HG03565 (cell line): ENCODE data around the gene PRKAG3.
"Not testable (repeated sequence)": the region's sequence is repeated elsewhere in the genome, so short reads cannot be mapped to it uniquely, and the experiment has no call there.

ENCODE experiments used
- ATAC-seq: cut with Tn5 transposase; IDR thresholded peaks from one replicate; pipeline ENCODE4 v1.9.1; 2021; ENCODE audit warnings: mild to moderate bottlenecking, moderate library complexity; ENCODE audit not compliant: unreplicated experiment

PRKAG3 gene

DNA sequence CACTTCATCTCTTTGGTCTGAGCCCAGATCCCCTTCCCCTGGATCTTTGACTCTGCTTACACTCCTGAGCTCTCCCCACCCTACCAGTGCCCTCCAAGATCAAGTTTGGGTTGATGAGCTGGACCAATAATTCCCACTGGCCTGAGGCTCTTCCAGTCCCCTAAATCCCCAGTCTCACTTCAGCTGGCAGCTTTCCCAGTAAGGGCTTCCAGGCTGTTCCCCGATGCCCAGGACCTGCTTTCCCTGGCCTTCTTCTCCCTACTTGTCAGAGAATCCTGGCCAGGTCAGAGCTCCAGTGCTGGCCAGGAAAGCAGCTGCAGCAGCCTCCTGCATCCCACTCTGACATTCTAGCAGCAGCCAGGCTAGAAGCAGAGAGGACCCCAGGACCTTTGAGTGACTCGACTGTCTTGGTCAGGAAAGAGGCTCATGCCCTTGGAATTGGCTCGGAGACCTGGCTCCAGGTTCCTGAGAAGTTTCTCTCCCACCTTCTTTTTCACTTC is 31.5 kb upstream of the PRKAG3 start:
- no peak for ATAC-seq

GRCh38 chr2:218861645-218862318 is 30.2 kb upstream of the PRKAG3 start:
- no peak for ATAC-seq

GRCh38 chr2:218860950-218861381 is 29.4 kb upstream of the PRKAG3 start:
- no peak for ATAC-seq

GRCh38 chr2:218859988-218860831 is 28.6 kb upstream of the PRKAG3 start:
- ATAC-seq: no peak

DNA sequence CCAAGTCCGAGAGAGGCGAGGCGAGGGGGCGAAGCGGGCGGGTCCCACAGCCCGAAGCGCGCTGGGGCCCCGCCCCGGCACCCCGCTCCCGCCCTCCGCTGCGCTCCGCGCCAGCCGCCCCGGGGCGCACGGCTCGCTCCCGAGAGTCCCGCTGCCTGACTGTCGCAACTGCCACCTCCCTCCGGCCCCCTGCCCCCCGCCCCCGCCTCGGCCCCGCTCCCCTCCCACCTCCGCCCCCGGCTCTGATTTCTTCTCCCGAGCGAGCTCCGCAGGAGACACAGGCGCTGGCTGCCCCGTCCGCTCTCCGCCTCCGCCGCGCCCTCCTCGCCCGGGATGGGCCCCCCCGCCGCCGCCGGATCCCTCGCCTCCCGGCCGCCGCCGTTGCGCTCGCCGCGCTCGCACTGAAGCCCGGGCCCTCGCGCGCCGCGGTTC is 28.0 kb upstream of the PRKAG3 start, which contains the start of gene WNT6:
WNT6 (plus strand) TSS at position 250 of the 432 bp plus-strand sequence. CDS start 233 bp downstream, outside the sequence.
- no peak for ATAC-seq

DNA sequence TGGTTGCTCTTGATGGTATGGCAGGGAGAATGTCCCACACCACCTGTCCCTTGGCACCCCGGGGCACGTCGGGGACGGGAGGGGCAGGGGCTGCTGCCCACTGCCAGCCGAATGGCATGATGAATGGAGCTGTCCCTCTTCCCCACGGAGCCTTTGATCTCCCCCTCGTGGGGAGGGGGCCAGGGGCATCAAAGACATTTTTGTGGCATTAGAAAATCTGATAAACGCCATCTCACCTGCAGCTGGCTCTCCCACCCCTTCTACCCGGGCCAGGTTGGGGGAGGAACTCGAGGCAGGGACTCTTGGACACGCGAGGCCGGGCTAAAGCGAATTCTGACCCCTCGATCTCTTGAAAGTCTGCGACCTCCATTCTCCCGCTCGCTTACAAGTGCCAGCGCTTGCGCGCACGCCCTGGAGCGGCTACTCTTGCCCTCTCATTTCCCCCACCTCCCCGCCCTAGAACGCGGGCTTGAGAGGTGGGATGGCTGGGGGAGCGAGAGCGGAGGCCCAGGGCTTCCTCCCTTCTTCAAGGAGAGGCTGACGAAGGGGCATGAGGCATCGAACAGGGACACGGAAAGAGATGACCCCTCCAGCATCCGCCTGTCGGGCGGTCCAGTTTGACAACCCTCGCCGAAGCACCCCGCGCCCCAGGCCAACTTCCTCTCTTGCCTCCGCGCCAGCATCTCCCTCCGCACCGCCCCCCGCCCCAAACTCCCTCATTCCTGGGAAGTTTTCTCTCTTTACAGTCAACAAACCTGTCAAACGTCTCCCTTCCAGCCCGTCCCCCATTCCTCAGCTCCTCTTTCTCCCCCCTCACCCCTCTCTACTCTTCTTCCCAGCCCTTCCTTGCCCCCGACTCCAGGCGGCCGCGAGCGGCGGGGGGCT is 27.3 kb upstream of the PRKAG3 start:
- ATAC-seq: no peak

- no peak for ATAC-seq
Measured at GRCh38 chr2:218858138-218858445, 26.5 kb upstream of the PRKAG3 start.

GRCh38 chr2:218857371-218858137 is 26.0 kb upstream of the PRKAG3 start:
- ATAC-seq: no peak

DNA sequence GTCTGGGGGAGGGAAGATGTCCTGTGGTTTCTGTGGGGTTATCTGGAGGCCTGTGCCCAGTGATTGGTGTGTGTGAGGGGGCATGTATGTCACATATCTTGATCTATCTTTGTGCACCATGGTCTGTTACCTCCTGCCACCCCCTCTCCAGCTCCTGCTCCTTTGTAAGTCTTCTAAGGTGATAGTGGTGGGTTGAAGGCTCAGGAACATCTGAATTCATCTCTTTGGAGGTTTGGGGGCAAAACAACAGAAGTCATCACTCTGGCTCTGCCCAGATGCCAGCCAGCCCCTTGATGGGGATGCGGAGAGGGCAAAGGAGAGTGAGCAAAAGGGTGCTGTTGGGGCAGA is 25.3 kb upstream of the PRKAG3 start:
- no peak for ATAC-seq

- no peak for ATAC-seq
Measured at GRCh38 chr2:218856167-218856895, 24.7 kb upstream of the PRKAG3 start.

- no peak for ATAC-seq
Measured at GRCh38 chr2:218855305-218856166, 23.9 kb upstream of the PRKAG3 start.

GRCh38 chr2:218854860-218855259 is 23.3 kb upstream of the PRKAG3 start:
- no peak for ATAC-seq

DNA sequence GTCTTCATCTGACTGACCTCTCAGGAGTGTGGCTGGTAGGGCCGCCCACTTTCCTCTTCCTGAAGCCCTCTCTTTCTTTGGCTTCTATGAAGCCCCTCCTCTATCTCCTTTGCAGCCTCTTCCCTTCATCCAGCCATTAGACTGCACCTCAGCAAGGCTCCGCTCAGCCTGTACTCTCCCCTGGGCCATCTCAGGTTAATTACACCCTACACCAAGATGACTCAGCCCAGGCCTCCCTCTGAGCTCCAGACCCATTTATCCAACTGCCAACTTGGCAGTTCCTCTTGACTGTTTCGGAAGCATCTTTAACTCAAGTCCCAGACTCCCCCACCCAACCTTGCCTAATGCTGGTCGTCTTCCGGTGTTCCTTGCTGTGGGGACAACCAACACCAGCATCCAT is 22.2 kb upstream of the PRKAG3 start:
- ATAC-seq: no peak

DNA sequence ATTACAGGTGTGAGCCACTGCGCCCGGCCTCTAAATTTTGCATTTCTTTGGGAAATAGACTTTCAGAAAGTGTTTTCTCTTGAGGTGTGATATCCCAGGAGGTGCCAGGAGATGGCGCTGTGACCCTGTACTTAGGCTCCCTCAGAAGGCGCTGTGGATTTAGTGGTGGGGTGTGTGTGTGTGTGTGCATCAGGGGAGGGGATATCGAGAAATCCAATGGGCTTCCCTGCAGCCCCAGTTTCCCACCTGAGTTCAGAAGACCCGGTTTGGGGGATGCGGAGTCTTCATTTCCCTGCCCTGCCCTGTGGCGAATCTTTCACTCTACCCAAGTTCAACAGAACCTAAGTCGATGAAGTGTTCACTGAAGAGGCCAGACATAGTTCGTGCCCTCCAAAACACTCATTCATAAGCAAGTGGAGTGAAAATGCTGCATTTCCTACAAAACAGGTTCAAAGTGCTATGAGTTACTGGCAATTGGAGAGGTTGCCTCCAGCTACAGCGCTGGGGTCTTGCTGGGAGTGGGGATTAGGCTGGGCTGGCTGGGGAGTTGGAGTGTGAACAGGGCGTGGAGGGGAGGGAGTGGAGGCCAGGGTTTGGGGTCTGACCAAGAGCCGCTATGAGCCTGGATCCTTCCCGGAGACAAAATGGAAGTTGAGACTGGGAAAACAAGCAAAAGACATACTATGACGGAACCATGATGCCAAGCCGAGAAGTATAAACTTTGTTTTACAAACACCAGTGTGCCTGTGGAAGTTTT is 21.5 kb upstream of the PRKAG3 start:
- ATAC-seq: no peak

- no peak for ATAC-seq
Measured at GRCh38 chr2:218851286-218851685, 19.7 kb upstream of the PRKAG3 start.

GRCh38 chr2:218850796-218851195 is 19.2 kb upstream of the PRKAG3 start:
- no peak for ATAC-seq

DNA sequence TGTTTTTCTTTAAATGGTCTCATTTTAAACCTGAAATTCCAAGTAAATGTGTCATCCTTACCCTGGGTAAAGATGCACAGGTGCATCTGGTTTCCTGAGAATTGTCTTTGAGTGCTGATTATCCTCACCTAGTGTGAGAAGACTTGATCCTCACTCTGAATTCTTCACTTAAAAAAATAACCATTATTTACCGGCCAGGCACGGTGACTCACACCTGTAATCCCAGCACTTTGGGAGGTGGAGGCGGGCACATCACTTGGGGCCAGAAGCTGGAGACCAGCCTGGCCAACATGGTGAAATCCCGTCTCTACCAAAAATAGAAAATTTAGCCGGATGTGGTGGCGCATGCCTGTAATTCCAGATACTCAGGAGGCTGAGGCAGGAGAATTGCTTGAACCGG is 18.1 kb upstream of the PRKAG3 start:
- no peak for ATAC-seq

- not testable (repeated sequence) for ATAC-seq
Measured at GRCh38 chr2:218846963-218847362, 15.4 kb upstream of the PRKAG3 start.
